ENCODE measurements around the gene EIF3D.
"Not testable (repeated sequence)": the region's sequence is repeated elsewhere in the genome, so short reads cannot be mapped to it uniquely, and the experiment has no call there.

The EIF3D gene

GRCh38 chr22:36550701-36551495 is 21.9 kb upstream of the EIF3D start:
- in situ Hi-C loops (cut with MboI; ENCODE audit: low sequenced_read_pairs): no loop called here

- in situ Hi-C loops (cut with MboI; ENCODE audit: low sequenced_read_pairs): no loop called here
Observed at GRCh38 chr22:36549033-36549432, 20.1 kb upstream of the EIF3D start.

- in situ Hi-C loops (cut with MboI; ENCODE audit: low sequenced_read_pairs): no loop called here
Observed at GRCh38 chr22:36548606-36549005, 19.6 kb upstream of the EIF3D start.

- in situ Hi-C loops (cut with MboI; ENCODE audit: low sequenced_read_pairs): no loop called here
Observed at GRCh38 chr22:36546932-36547331, 18.0 kb upstream of the EIF3D start.

GRCh38 chr22:36546092-36546804 is 17.3 kb upstream of the EIF3D start:
- in situ Hi-C loops (cut with MboI; ENCODE audit: low sequenced_read_pairs): no loop called here

GRCh38 chr22:36544107-36544620 is 15.2 kb upstream of the EIF3D start:
- in situ Hi-C loops (cut with MboI; ENCODE audit: low sequenced_read_pairs): no loop called here

- in situ Hi-C loops (cut with MboI; ENCODE audit: low sequenced_read_pairs): no loop called here
Observed at GRCh38 chr22:36541831-36542411, 13.0 kb upstream of the EIF3D start.

GRCh38 chr22:36540867-36541642 is 12.1 kb upstream of the EIF3D start:
- in situ Hi-C loops (cut with MboI; ENCODE audit: low sequenced_read_pairs): no loop called here

- in situ Hi-C loops (cut with MboI; ENCODE audit: low sequenced_read_pairs): no loop called here
Observed at GRCh38 chr22:36538529-36538928, 9.6 kb upstream of the EIF3D start.

- in situ Hi-C loops (cut with MboI; ENCODE audit: low sequenced_read_pairs): no loop called here
Observed at GRCh38 chr22:36536717-36537116, 7.8 kb upstream of the EIF3D start.

- in situ Hi-C loops (cut with MboI; ENCODE audit: low sequenced_read_pairs): not testable (repeated sequence)
Observed at GRCh38 chr22:36533320-36533719, 4.4 kb upstream of the EIF3D start.

GRCh38 chr22:36532466-36532865 is 3.5 kb upstream of the EIF3D start:
- in situ Hi-C loops (cut with MboI; ENCODE audit: low sequenced_read_pairs): no loop called here

GRCh38 chr22:36528341-36528740 is 625 bp downstream of the EIF3D start:
- in situ Hi-C loops (cut with MboI; ENCODE audit: low sequenced_read_pairs): no loop called here

GRCh38 chr22:36522662-36523061 is 6.3 kb downstream of the EIF3D start:
- in situ Hi-C loops (cut with MboI; ENCODE audit: low sequenced_read_pairs): no loop called here

- in situ Hi-C loops (cut with MboI; ENCODE audit: low sequenced_read_pairs): no loop called here
Observed at GRCh38 chr22:36520423-36520822, 8.5 kb downstream of the EIF3D start.

GRCh38 chr22:36519906-36520305 is 9.1 kb downstream of the EIF3D start:
- in situ Hi-C loops (cut with MboI; ENCODE audit: low sequenced_read_pairs): not testable (repeated sequence)

- in situ Hi-C loops (cut with MboI; ENCODE audit: low sequenced_read_pairs): no loop called here
Observed at GRCh38 chr22:36514766-36515165, 14.2 kb downstream of the EIF3D start.

GRCh38 chr22:36512991-36513390 is 16.0 kb downstream of the EIF3D start:
- in situ Hi-C loops (cut with MboI; ENCODE audit: low sequenced_read_pairs): no loop called here

- in situ Hi-C loops (cut with MboI; ENCODE audit: low sequenced_read_pairs): no loop called here
Observed at GRCh38 chr22:36512333-36512732, 16.6 kb downstream of the EIF3D start.

- in situ Hi-C loops (cut with MboI; ENCODE audit: low sequenced_read_pairs): no loop called here
Observed at GRCh38 chr22:36510966-36511881, 17.7 kb downstream of the EIF3D start.
